HT-29 (cell line): Measurements from ENCODE around the gene CTF1. TPM values are rescaled to one million over a fixed set of nuclear protein-coding genes. Genes with fewer than 3 reads are reported as not detected.

Source experiments
- DNase-seq: peaks from one replicate; pipeline ENCODE4 v3.0.0-alpha.2; 2015; ENCODE audit warnings: low spot score
- total RNA-seq: library from RNA; depleted of rRNA; stranded (reverse); fragments of >200 nt; shearing (Covaris generic); gene quantifications from 2 replicates; pipeline ENCODE4 v1.2.3, GENCODE V29; 2014

CTF1 gene
- total RNA-seq, 1 experiment from 2014 or later, result not detected

DNA sequence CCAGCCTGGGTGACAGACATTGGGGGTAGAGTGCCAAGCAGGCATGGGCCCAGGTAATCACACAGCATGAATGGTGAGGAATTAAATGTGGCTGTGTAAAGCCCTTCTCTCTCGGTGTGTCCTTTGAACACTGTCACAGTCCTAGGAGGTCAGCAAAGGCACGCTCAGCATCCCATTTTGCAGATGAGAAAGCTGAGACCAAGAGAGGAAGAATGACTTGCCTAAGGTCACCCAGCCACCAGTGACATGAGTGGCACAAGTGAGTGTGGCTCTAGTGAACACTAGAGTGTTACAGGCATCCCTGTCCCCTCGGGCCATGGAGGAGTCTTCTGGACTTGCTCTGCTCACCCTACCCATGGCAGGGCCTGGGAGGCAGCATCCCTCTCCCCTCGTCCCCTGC is 10.7 kb downstream of the CTF1 start:
- no peak for DNase-seq

DNA sequence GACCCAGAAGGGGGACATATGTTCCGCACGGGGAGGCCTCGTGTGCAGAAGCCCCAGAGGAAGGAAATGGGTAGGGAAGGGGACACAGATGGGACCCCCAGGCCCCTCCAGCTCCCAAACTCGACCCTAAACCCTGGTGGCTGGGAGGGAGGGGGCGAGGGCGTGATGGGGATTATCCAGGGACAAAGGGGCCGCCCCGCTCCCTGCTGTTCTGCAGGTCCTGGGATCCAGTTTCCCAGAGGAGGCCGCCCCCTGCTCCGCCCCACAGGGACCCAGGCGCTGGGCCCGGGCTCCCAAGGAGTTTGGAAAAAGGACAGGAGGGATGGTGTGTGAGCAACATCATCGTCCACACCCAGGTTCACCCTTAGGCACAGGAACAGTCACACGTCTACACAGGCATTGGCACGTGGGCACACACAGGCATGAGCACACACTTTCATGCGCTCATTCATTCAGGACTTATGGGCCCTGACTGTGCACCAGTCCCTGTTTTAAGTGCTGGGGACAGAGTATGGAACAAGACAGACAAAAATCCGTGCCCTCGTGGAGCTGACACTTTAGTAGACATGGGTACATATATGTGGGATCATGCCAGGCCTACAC is 14.1 kb downstream of the CTF1 start:
- no peak for DNase-seq

GRCh38 chr16:30912794-30913412 is 16.5 kb downstream of the CTF1 start:
- no peak for DNase-seq

GRCh38 chr16:30914830-30915229 is 18.4 kb downstream of the CTF1 start:
- no peak for DNase-seq

DNA sequence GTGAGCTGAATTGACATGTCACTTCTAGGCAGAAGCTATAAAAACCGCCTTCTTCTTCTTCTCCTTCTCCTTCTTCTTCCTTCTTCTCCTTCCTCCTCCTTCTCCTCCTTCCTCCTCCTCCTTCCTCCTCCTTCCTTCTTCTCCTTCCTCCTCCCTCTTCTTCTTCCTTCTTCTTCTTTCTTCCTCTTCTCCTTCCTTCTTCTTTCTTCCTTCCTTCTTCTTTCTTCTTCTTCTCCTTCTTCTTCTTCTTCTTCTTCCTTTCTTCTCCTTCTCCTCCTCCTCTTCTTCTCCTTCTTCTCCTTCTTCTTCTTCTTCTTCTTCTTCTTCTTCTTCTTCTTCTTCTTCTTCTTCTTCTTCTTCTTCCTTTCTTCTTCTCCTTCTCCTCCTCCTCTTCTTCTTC is 22.2 kb downstream of the CTF1 start:
- no peak for DNase-seq

DNA sequence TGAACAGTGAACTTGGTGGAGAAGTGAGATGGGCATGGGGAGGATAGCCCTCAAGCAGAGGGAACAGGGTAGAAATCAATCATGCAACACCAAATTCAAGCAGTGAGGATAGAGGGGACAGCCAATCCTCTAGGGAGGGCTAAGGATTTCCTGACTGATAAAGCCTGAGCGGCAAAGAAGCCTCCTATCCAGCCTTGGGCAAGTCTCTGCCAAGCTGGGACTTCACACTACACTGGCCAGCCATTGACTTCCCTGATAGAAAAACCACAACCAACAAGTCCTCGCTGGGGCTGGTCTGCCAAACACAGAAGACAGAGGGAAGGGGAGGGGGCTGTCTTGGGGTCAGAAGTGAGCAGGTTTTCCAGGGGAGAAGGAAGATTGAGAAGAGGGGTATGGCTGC is 24.5 kb downstream of the CTF1 start:
- no peak for DNase-seq

DNA sequence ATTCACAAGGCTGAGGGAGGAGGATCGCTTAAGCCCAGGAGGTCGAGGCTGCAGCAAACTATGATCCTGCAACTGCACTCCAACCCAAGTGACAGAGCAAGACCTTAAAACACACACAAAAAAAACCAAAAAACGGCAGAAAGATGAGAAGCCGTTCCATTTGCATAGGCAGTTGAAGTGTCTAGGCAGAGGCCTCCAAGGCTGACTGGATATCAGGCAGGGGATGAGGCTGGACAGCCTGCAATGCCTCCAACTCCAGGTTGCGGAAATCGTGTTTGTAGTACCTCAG is 25.0 kb downstream of the CTF1 start:
- no peak for DNase-seq

DNA sequence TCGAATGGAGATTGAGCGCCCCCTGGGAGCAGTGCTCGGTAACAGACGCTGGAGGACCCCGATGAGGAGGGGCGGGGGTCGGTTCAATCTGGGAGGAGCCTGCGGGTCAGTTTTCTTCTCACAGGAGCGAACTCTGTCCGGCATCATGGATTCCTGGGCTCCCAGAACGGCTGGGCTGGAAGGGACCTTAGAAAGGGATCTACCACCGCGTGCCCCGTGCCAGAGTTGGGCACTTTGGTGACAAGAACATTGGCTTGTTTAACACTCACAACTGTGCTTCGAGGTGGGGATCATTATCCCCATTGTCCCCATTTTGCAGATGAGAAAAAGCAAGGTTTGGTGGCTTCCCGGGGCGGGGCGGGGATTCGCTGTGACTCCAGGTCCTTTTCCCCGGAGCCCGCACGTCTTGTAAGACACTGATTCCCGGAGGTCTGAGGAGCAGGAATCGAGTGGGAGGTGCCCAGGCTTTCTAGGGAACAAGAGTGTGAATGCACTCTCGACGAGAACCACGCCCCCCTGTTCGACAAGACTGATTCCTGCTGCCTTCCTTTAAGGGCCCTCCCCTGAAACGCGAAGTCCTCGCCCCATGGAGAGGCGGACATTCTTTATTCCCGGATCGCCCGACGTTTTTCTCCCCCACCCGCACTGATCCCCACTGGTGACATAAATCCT is 25.5 kb downstream of the CTF1 start:
- peak; percentile 86 for DNase-seq

DNA sequence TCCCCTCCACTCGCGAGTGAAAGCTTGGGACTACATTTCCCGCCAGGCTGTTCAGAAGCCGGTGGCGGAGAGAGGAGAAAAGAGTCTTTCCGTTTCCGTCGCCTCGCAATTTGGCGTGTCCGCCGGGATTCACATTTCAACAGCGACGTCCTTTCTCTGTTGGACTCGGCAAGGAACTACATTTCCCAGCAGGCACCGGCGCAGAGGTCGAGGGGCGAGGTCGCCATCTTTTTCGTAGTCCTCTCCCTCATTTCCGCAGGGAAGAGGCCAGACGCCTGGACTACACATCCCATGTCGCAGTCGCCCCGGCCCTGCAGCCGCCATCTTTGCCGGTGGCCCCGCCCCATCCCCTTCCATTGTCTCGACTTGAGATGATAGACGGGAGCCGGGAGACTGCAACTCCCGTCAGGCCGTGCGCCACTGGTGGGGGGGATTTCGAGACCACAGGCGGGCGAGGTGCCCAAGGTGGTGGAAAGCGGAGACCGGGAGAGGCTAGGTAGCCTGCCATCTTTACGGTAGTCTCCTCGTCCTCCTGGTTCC is 26.1 kb downstream of the CTF1 start:
- peak; percentile 98 for DNase-seq

- peak; percentile 99 for DNase-seq
Observed at GRCh38 chr16:30922960-30923535, 26.6 kb downstream of the CTF1 start.

GRCh38 chr16:30923554-30924075 is 27.2 kb downstream of the CTF1 start, which contains the start of gene FBXL19:
Gene FBXL19 (plus strand): TSS chr16:30923572. CDS start chr16:30925755, 2,183 bp downstream.
- no peak for DNase-seq

- no peak for DNase-seq
Observed at GRCh38 chr16:30924076-30924912, 27.9 kb downstream of the CTF1 start.

- no peak for DNase-seq
Observed at GRCh38 chr16:30924913-30925631, 28.7 kb downstream of the CTF1 start.

DNA sequence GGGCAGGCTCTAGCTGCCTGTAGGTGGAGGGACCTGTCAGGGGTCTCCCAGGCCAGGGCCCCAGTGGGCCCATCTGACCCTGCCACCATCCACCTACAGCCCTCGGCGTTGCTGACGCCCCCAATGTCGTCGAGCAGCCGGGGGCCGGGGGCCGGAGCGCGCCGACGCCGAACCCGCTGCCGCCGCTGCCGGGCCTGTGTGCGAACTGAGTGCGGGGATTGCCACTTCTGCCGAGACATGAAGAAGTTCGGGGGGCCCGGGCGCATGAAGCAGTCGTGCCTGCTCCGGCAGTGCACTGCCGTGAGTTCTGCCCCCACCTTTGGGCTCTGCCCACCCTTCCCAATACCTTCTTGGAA is 29.2 kb downstream of the CTF1 start:
- DNase-seq, result no peak

- no peak for DNase-seq
Observed at GRCh38 chr16:30925995-30926811, 29.8 kb downstream of the CTF1 start.

GRCh38 chr16:30926937-30927788 is 30.7 kb downstream of the CTF1 start:
- DNase-seq, result no peak

GRCh38 chr16:30927789-30928378 is 31.5 kb downstream of the CTF1 start:
- peak; percentile 56 for DNase-seq

DNA sequence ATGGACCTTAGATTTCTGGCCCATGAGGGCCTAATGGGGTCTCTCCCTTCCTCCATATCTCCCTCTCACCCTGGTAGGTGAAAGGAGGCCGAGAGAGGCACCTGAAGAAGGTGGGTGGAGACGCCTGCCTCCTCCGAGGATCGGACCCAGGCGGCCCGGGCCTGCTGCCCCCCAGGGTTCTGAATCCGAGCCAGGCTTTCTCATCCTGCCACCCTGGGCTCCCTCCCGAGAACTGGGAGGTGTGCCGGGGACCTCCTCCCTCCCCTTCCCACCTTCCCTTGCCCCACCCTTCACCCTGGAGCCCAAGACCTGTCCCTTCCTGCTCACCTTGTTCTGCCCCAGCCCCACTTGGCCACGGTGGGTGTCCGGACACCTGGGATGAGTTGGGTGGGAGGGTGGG is 32.0 kb downstream of the CTF1 start:
- no peak for DNase-seq

DNA sequence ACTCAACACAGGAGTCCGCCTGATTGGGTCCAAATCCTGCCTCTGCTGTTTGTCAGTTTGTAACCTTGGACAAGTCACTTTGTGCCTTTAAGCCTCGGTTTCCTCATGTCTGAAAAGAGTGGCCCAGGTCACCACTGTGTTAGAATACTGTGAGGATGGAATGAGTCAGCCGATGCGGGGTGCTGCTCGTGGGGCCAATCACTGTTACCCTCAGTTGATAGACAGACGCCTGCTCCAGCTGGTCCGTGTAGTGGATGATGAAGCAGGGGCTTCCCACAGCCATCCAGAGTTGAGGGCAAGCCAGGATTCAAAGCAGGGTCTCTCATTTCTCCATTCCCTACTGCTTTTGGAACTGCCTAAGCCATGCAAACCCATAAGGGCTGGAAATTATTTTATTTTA is 32.8 kb downstream of the CTF1 start:
- no peak for DNase-seq
